Activated CD4-positive, alpha-beta memory T cell treated with anti-CD3 and anti-CD28 coated beads, Interleukin-2, amount 10 ng/mL, durations not matched to agents 7 days and 5 days (primary cell): ENCODE data around the gene FNDC11. TPM values are rescaled to one million over a fixed set of nuclear protein-coding genes. Genes with fewer than 3 reads are reported as not detected.
A peak's percentile ranks its signal among the peaks of the same experiment; 100 is the strongest.

ENCODE experiments used
- CTCF ChIA-PET: fragments of 350-600 bp; sonication (Branson Sonifier 250); formaldehyde crosslinking; loops from one replicate; lab custom pipeline; 2021; ENCODE audit warnings: antibody characterized with exemption, inconsistent platforms; lab: Charles Lee
- POLR2A ChIA-PET: fragments of 350-600 bp; sonication (Branson Sonifier 250); formaldehyde crosslinking; loops from one replicate; lab custom pipeline; 2021; ENCODE audit warnings: antibody characterized with exemption; lab: Charles Lee
- DNase-seq: peaks from one replicate; pipeline ENCODE4 v3.0.0-alpha.2; 2020
- H3K27ac Mint-ChIP-seq: one replicate; pipeline ENCODE4 v1.8.0; 2021; ENCODE audit warnings: mild to moderate bottlenecking, mixed read lengths
- H3K27me3 Mint-ChIP-seq: one replicate; pipeline ENCODE4 v1.8.0; 2021; ENCODE audit warnings: mixed read lengths
- H3K36me3 Mint-ChIP-seq: one replicate; pipeline ENCODE4 v1.8.0; 2021; ENCODE audit warnings: low read depth, mixed read lengths
- H3K4me1 Mint-ChIP-seq: one replicate; pipeline ENCODE4 v1.8.0; 2021; ENCODE audit warnings: mixed read lengths
- H3K4me3 Mint-ChIP-seq: one replicate; pipeline ENCODE4 v1.8.0; 2021; ENCODE audit warnings: mild to moderate bottlenecking, mixed read lengths
- H3K9me3 Mint-ChIP-seq: one replicate; pipeline ENCODE4 v1.8.0; 2021; ENCODE audit warnings: mixed read lengths
- total RNA-seq, 2 experiments: library from RNA; stranded (reverse); gene quantifications; one replicate each; pipeline ENCODE4 v1.2.3, GENCODE V29; 2021

Gene FNDC11
- total RNA-seq, 2 experiments from 2014 or later = 0.20 to 0.30 TPM

DNA sequence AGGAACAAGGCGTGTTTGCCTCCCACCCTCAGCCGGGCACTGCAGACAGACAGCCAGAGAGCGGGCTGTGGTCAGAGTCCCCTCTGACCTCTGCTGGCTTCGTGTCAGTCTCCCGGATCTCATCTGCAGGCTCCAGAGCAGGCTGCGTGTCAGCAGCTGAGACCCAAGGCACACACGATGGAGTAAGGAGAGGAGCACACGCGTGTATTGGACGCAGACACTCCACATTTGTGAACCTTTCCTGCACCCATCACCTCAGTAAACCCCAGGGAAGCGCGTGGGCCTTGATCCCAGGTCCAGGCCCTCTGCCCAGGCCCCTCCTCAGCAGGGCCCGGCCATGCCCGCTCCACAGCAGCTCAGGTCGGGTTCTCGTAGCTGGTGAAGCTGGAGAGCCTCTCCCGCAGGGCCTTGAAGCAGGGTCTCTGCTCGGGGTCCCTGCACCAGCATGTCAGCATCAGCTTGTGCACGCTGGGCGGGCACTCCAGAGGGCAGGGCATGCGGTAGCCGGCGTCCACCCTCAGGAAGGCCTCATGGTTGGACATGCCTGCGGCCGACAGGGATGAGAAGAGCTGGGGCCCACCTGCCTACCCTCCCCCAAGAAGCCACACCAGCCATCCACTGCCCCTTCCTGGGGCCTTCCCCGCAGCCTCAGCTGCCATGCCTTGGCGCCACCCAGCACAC, 24.6 kb upstream of the FNDC11 start:
- Mint-ChIP-seq H3K36me3 (peaks cover 3% of the 10 kb centered on the region), H3K4me3 (no peak overlapping the region), H3K4me1 (peaks cover 11% of the 10 kb centered on the region), H3K27me3 (peaks cover 23% of the 10 kb centered on the region), H3K9me3 (no peaks in the 10 kb centered on the region), H3K27ac (no peak overlapping the region)
- POLR2A ChIA-PET = interaction anchor here (1.8 to 2.7 kb wide), 3 partner anchors 8 to 38 kb away, joined by 4 to 26 read pairs (median 7); partner anchors contain the start of gene PPDPF
- DNase-seq = no peak
- CTCF ChIA-PET = interaction anchor here (1.6 kb wide), 1 partner anchor 9 kb away, joined by 7 read pairs; the partner anchor contains the start of gene PTK6

GRCh38 chr20:63529861-63530787, 23.8 kb upstream of the FNDC11 start:
- peaks cover 23% of the 10 kb centered on the region for H3K27me3 Mint-ChIP-seq
- POLR2A ChIA-PET = interaction anchor here (1.8 to 2.7 kb wide), 3 partner anchors 8 to 37 kb away, joined by 4 to 26 read pairs (median 7); partner anchors contain the start of gene PPDPF
- CTCF ChIA-PET = no interaction called here

GRCh38 chr20:63530788-63531160, 23.2 kb upstream of the FNDC11 start:
- Mint-ChIP-seq H3K27me3 (peaks cover 23% of the 10 kb centered on the region), H3K4me1 (peaks cover 12% of the 10 kb centered on the region), H3K27ac (no peak overlapping the region), H3K4me3 (no peak overlapping the region), H3K9me3 (no peaks in the 10 kb centered on the region), H3K36me3 (no peaks in the 10 kb centered on the region)
- ChIA-PET POLR2A (interaction anchor here (2.7 kb wide), 1 partner anchor 10 kb away, joined by 26 read pairs; the partner anchor contains the start of gene PPDPF), CTCF (no interaction called here)
- no peak for DNase-seq

More at GRCh38 chr20:63529861-63530787, 23.8 kb upstream of the FNDC11 start:
- no peak for DNase-seq
- Mint-ChIP-seq H3K36me3 (no peaks in the 10 kb centered on the region), H3K27ac (no peak overlapping the region), H3K9me3 (no peaks in the 10 kb centered on the region), H3K4me3 (no peak overlapping the region), H3K4me1 (peaks cover 9% of the 10 kb centered on the region)

- Mint-ChIP-seq H3K4me1 (peaks cover 20% of the 10 kb centered on the region), H3K9me3 (no peaks in the 10 kb centered on the region), H3K27ac (no peak overlapping the region), H3K36me3 (no peaks in the 10 kb centered on the region), H3K4me3 (no peak overlapping the region), H3K27me3 (peaks cover 23% of the 10 kb centered on the region)
- ChIA-PET POLR2A (interaction anchor here (0.8 to 1.6 kb wide), 2 partner anchors 9 to 11 kb away, joined by 3 to 16 read pairs; partner anchors contain the start of gene PPDPF), CTCF (no interaction called here)
- DNase-seq = no peak
These were observed 22.1 kb upstream of the FNDC11 start for GRCh38 chr20:63531686-63532448.

- H3K4me1 Mint-ChIP-seq = peaks cover 24% of the 10 kb centered on the region
- H3K27ac Mint-ChIP-seq = no peak overlapping the region
- DNase-seq = no peak
- no peak overlapping the region for H3K4me3 Mint-ChIP-seq
- POLR2A ChIA-PET = interaction anchor here (0.8 to 1.6 kb wide), 2 partner anchors 9 to 11 kb away, joined by 3 to 16 read pairs; partner anchors contain the start of gene PPDPF
- peaks cover 19% of the 10 kb centered on the region for H3K27me3 Mint-ChIP-seq
- CTCF ChIA-PET = no interaction called here
- H3K9me3 Mint-ChIP-seq = no peaks in the 10 kb centered on the region
- H3K36me3 Mint-ChIP-seq = no peaks in the 10 kb centered on the region
These were observed 21.4 kb upstream of the FNDC11 start for GRCh38 chr20:63532449-63532971.

DNA sequence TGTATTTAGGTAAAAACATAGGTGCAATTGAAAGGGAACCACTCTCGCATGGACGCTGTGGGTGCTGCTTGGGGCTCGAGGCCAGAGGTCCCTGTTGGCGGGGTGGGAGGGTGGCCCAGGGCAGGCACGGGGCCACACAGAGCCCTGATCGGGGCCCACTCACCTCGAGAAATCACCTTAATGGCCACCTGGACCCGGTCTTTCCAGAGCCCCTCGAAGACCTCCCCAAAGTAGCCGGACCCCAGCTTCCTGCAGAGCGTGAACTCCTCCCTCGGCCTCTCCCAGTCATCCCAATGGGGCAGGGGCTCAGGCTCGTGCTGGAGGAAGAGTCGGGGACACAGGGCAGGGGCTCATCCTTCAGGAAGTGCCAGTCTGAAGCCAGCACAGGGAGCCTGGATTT, 20.6 kb upstream of the FNDC11 start:
- DNase-seq = no peak
- H3K4me3 Mint-ChIP-seq = no peak overlapping the region
- H3K27me3 Mint-ChIP-seq = peaks cover 13% of the 10 kb centered on the region
- H3K9me3 Mint-ChIP-seq = no peaks in the 10 kb centered on the region
- H3K4me1 Mint-ChIP-seq = peaks cover 26% of the 10 kb centered on the region
- ChIA-PET POLR2A (interaction anchor here (6.7 kb wide), 1 partner anchor 11 kb away, joined by 136 read pairs; the partner anchor contains the start of gene PPDPF), CTCF (no interaction called here)
- no peak overlapping the region for H3K27ac Mint-ChIP-seq
- no peaks in the 10 kb centered on the region for H3K36me3 Mint-ChIP-seq

- Mint-ChIP-seq H3K27ac (no peak overlapping the region), H3K36me3 (no peaks in the 10 kb centered on the region), H3K9me3 (no peaks in the 10 kb centered on the region), H3K4me1 (peaks cover 25% of the 10 kb centered on the region), H3K4me3 (no peak overlapping the region), H3K27me3 (peaks cover 8% of the 10 kb centered on the region)
- ChIA-PET POLR2A (interaction anchor here (6.7 kb wide), 1 partner anchor 11 kb away, joined by 136 read pairs; the partner anchor contains the start of gene PPDPF), CTCF (no interaction called here)
- DNase-seq = no peak
These were observed 20.0 kb upstream of the FNDC11 start for GRCh38 chr20:63533871-63534393.

DNA sequence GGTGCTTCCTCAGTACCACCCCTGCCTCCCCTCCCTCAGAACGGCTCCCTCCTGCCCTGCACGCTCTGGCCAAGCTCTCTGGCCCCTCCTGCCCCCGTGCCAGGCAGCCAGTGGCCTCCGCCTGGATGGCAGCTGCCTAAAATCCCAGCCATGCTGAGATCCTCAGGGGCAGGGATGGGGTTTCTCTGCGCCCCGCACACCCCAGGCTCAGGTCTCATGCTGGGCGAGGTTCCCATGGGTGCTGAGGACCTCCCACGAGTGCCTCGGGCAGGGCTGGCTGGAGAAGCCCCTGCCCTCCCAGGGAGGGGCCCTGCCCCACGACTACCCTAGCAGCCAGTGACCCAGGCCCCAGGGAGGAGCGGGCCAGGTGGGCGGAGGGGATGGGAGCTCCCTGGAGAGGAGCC, 19.5 kb upstream of the FNDC11 start:
- peaks cover 5% of the 10 kb centered on the region for H3K27me3 Mint-ChIP-seq
- no peak overlapping the region for H3K4me3 Mint-ChIP-seq
- no peaks in the 10 kb centered on the region for H3K9me3 Mint-ChIP-seq
- DNase-seq = no peak
- no peaks in the 10 kb centered on the region for H3K36me3 Mint-ChIP-seq
- ChIA-PET POLR2A (interaction anchor here (6.7 kb wide), 1 partner anchor 12 kb away, joined by 136 read pairs; the partner anchor contains the start of gene PPDPF), CTCF (no interaction called here)
- H3K4me1 Mint-ChIP-seq = peaks cover 27% of the 10 kb centered on the region
- H3K27ac Mint-ChIP-seq = no peak overlapping the region

GRCh38 chr20:63534831-63535651, 18.9 kb upstream of the FNDC11 start:
- H3K27ac Mint-ChIP-seq = no peak overlapping the region
- peaks cover 5% of the 10 kb centered on the region for H3K27me3 Mint-ChIP-seq
- H3K4me1 Mint-ChIP-seq = peaks cover 27% of the 10 kb centered on the region
- H3K9me3 Mint-ChIP-seq = no peaks in the 10 kb centered on the region
- ChIA-PET POLR2A (interaction anchor here (6.7 kb wide), 1 partner anchor 13 kb away, joined by 136 read pairs; the partner anchor contains the start of gene PPDPF), CTCF (interaction anchor here (0.7 kb wide), 1 partner anchor 39 kb away, joined by 4 read pairs; no protein-coding TSS in a partner anchor)
- no peak overlapping the region for H3K4me3 Mint-ChIP-seq
- no peak for DNase-seq
- no peaks in the 10 kb centered on the region for H3K36me3 Mint-ChIP-seq

- H3K36me3 Mint-ChIP-seq = no peaks in the 10 kb centered on the region
- H3K27ac Mint-ChIP-seq = peak overlapping the region; percentile 87
- H3K4me3 Mint-ChIP-seq = peak overlapping the region; percentile 73
- DNase-seq = no peak
- CTCF ChIA-PET = interaction anchor here (0.8 to 2.7 kb wide), 8 partner anchors 15 to 444 kb away, joined by 3 to 14 read pairs (median 6); partner anchors contain the start of genes GMEB2, PPDPF, PRPF6 and RTEL1
- peaks cover 27% of the 10 kb centered on the region for H3K4me1 Mint-ChIP-seq
- POLR2A ChIA-PET = interaction anchor here (0.8 to 6.7 kb wide), 15 partner anchors 14 to 530 kb away, joined by 3 to 136 read pairs (median 7); partner anchors contain the start of genes LIME1, PPDPF, RTEL1 and SLC2A4RG
- H3K27me3 Mint-ChIP-seq = peaks cover 7% of the 10 kb centered on the region
- no peaks in the 10 kb centered on the region for H3K9me3 Mint-ChIP-seq
These were observed 17.6 kb upstream of the FNDC11 start for GRCh38 chr20:63536241-63536977.
